ENCODE results near the gene IRAG1.
"Not testable (repeated sequence)": the region's sequence is repeated elsewhere in the genome, so short reads cannot be mapped to it uniquely, and the experiment has no call there.

IRAG1 gene

DNA sequence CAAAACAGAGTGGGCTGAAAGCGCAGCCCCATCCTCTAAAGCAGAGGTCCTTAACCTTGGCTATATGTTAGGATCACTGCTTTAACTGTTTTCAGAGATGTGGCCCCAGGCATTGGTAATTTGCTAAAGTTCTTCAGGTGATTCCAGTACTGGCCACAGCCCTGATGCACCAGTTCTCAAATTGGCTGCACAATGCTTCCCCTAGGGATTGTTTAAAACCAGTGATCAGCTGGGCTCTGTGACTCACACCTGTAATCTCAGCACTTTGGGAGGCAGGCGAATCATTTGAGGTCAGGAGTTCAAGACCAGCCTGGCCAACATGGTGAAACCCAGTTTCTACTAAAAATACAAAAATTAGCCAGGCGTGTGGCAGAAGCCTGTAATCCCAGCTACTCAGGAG lies 8.4 kb upstream of the IRAG1 start:
- no peak for DNase-seq (ENCODE audit: low read depth in 2 of 2)

- DNase-seq (ENCODE audit: low read depth in 2 of 2): no peak
Observed at GRCh38 chr11:10699072-10699471, 5.5 kb upstream of the IRAG1 start.

- no peak for DNase-seq (ENCODE audit: low read depth in 2 of 2)
Observed at GRCh38 chr11:10697323-10697620, 3.7 kb upstream of the IRAG1 start.

DNA sequence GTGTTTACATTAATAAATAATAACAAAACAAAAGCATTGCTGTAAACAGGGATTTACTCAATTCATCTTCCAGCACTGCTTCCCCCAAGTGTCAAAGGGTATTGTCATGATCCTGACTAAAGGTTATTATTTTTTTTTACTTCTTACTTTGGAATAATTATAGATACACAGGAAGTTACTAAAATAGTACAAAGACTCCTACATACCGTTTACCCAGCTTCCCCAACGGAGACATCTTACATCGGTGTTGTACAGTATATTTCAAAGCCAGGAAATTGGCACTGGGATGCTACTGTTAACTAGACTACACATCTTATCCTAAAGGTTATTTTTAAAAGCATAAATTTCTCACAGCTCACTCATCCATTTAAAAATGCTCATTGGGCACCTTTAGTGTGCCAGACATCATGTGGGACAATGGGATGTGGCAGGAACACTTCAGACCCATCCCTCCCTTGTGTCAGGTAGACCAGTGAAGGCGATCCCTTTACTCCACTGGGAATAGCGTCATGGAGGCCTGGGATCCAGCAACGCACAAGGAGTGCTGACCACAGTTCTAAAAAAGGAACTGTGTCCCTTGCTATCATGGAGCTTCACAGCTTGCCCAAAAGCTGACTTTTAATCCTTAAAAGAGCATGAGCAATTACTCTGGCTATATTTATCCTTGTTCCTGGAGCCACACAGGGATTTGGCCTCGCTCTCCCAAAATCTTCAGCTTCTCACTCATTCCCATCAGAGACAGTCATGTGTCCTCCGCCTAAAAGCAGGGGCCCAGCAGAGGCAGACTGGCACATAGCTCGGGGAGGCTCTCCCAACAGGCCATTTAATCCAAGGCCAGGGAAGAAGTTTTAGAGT lies 3.1 kb upstream of the IRAG1 start:
- no peak for DNase-seq (ENCODE audit: low read depth in 2 of 2)

DNA sequence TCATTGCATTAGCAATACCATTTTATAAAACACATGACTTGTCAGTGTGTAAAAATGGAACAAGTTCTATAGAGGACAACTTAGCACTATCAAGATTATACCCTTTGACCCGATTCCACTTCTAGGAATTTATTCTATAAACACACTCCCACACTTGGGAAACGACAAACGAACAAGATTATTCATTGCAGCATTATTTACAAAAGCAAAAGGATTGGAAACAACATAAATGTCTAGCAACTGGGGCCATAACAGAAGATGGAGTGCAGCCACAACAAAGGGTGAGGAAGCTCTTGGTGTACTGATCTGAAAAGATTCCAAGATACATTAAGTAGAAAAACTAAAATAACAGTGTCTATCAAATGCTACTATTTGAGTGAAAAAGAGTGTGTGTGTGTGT lies 2.3 kb upstream of the IRAG1 start:
- DNase-seq (ENCODE audit: low read depth in 2 of 2): no peak

- DNase-seq (ENCODE audit: low read depth in 2 of 2): no peak
Observed at GRCh38 chr11:10694486-10695239, 1.1 kb upstream of the IRAG1 start.

DNA sequence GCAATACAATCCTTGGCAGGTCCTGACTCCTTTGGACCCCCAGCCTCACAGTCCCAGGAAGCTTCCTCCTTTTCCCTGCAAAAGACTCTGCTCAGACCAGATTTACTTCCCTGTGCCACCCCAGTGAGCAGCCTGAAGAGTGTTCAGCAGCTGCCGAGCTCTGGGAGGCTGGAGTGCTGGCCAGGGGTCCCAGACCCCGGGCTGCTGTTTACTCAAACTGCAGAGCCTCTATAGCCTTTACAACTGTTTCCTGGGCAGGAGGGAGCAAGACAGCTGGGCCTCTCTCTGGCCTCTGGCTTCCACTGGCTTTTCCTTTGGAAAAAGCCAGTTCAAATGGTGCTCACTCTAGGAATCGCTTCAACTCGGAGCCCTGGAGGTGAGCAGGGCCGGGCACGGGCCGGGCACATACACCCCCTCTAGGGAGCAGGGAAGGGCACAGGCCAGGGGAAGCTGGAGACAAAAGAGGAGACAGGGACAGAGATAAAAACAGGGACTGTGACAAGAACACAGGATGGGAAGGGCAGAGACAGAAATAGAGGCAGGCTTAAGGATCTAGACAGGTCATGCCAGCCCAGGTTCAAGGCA lies 932 bp downstream of the IRAG1 start:
- DNase-seq (ENCODE audit: low read depth in 2 of 2): no peak

DNA sequence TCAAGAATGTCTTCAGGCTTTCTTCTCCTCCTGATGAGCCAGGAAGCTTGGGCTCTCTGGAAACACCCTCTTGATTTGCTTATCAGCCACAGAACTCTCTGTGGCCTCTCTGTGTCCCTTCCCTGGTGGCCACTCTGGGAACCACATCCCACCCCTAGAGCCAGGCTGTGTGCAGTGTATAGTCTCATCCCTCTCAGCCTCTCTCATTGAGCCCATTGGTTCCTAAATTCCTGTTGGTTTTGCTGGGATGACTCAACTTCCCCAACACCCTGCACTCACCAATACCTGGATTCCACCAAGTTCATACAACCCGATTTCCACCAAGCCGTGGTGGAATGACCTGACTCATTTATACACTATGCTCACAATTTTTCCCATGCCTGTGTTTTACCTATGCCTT lies 5.2 kb downstream of the IRAG1 start:
- no peak for DNase-seq (ENCODE audit: low read depth in 2 of 2)

DNA sequence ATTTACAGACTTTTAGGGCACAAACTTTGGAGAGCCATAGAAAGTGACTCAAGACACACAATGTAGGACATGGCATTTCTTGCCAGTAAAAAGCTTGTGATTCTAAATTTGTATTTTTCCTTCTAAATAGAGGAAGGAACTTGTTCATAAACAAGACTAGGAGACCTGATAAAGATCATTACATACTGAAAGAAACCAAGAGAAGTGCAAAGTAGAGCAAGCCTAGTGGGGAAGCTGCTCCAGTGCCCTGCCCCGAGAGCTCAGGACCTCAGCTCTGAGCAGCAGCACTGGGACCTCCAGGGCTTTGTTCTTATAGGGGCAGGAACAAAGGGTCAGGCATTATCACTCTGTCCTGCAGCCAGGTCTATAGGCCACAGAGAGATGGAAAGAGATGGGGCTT lies 7.2 kb downstream of the IRAG1 start:
- no peak for DNase-seq (ENCODE audit: low read depth in 2 of 2)

DNA sequence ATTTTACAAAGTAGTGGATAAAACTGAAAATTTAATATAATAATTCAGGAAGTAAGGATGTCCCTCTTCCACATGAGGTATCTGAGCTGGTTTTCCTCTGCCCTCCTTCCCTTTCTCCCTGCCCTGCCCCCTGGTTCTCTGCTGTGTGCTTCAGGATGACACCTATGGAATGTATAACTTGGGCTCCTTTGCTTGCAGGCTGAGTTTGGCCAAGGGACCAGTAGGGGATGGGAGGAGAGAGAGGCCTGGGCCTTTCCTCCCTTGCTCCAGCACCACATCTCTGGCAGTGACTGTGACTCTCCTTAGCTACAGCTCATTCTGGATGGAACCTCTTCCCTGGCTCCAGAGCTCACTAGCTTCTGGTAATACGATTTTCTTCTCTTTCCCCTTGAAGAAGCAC lies 10.1 kb downstream of the IRAG1 start:
- no peak for DNase-seq (ENCODE audit: low read depth in 2 of 2)

DNA sequence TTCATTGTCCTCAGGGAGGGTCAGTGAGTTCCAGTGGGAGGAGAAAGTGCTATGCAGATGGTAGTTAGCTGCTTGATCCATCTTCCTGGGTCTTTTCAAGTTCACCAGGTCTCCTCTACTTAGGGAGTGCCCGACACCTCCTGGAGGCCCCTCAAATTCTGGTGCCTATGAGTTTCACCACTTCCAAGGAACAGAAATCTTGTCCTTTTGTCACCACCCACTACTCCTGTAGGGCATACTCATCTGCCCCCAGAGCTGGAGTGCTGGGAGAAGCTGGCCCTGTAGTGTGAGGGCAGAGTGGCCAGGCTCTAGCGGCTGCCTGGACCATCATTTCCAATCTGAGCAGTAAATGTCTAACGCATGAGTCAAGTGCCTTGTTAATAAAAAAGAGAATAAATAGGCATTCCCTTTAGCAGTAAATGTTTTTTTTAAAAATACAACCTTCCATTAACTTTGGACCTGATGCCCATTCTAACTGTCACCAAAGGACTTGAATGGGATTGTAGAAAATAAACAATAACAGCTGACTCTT lies 12.5 kb downstream of the IRAG1 start:
- DNase-seq (ENCODE audit: low read depth in 2 of 2): no peak

DNA sequence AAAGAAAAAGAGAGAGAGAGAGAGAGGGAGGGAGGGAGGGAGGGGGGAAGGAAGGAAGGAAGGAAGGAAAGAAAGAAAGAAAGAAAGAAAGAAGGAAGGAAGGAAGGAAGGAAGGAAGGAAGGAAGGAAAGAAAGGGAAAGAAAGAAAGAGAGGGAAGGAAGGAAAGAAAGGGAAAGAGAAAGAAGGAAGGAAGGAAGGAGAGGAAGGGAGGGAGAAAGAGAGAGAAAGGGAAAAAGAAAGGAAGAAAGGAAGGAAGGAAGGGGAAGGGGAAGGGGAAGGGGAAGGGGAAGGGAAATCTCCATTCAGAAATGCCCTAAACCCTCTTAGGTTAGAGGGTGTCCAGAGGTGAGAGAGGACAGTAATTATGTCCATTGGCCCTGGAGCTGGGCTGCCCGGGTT lies 13.3 kb downstream of the IRAG1 start:
- not testable (repeated sequence) for DNase-seq (ENCODE audit: low read depth in 2 of 2)

- DNase-seq (ENCODE audit: low read depth in 2 of 2): no peak
Observed at GRCh38 chr11:10679644-10680043, 13.9 kb downstream of the IRAG1 start.

GRCh38 chr11:10678101-10678500 lies 15.5 kb downstream of the IRAG1 start:
- no peak for DNase-seq (ENCODE audit: low read depth in 2 of 2)

GRCh38 chr11:10676919-10677318 lies 16.6 kb downstream of the IRAG1 start:
- no peak for DNase-seq (ENCODE audit: low read depth in 2 of 2)

DNA sequence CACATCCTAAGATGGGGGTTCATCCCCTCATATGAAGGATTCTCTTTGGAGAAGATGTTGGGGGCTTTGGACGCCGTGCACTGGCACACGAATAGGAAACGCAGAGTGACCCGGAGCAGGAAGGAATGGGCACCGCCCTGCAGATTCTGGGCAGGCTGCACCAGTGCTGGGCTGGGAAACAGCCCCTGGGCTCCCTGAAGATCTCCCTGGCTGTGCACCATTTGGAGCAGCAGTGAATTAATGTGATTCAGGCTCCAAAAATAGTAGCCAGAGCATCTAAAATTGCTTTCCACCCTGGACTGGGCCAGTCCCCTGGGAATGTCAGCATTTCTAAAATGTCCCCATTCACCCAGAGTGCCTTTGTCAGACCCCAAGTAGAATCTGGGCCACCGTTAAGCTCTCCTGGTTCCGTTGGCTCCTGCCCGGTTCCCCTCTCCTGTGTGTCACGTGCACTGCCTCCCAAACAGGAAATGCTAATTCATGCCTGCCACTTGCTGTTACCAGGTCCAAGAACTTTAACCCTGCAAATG lies 18.6 kb downstream of the IRAG1 start:
- no peak for DNase-seq (ENCODE audit: low read depth in 2 of 2)

DNA sequence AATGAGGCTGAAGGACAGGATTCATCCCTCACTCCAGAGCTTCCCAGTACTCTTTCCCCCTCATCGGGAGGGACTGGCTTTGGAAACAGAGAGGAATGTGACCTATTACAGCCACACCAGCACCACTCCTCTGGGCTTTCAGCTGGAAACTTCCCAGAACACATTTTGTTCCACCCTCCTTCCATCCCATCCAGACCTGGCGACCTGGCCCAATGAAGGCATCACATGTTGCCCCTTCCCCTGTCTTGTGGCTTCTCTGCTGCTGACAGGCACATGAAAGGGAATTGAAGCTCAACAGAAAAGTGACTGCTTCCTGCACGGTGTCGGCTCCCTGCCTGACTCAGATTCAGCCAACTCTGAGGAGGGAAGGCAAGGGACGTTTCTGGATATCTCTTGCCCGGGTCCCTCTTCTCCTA lies 19.1 kb downstream of the IRAG1 start:
- DNase-seq (ENCODE audit: low read depth in 2 of 2): no peak

GRCh38 chr11:10673501-10674062 lies 20.0 kb downstream of the IRAG1 start:
- DNase-seq (ENCODE audit: low read depth in 2 of 2): no peak

DNA sequence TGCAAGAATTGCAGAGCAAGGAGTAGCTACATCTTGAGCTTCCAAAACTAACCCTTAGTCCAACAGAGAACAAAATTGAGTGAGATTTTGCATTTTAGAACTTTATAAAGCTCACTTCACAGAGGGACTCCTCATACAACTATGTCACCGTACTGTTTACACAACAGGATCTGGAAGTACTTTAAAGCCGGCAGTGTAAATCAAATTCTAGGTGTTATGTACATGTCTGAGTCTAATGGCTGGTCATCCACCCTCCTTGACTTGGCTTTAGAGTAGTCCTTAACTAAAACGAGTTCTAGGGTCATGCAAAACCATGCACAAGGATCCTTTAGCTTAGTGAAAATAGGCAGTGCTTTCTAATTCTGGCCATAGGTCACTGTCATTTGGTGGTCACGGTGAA lies 23.5 kb downstream of the IRAG1 start:
- no peak for DNase-seq (ENCODE audit: low read depth in 2 of 2)

DNA sequence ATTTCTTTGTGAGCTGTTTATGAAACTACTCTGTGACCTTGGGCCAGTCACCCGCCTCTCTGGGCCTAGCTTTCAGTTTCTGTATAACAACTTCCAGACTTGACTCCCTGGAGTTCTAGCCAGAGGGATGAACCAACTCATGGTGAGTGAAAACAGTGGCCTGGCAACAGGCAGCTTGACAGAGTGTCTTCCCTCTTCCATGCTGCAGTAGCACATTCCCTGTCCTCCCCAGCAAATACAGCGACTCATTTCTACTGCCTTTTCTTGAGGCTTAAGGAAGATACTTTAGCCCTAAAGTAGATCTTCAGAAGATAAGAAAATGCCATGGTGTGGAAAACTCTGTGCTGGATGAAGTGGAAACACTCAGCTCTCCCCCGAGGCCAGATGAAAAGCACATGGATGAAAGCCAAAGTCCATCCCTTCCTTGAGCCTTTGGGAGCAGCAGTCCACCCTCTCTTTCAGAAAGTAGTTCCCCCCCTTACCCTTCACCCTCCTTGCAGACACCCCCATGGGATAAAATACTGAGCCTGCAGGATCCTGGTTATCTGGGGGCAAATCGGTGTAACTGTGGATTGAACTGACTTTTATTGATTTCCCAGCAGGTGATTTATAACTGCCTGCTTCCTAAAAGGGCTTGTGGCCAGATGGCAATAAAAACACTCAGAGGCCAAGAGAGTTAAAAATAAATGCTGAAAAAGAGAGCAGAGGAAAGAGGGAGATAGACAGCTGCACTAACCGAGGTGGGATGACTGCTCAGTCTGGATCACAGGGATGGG lies 24.1 kb downstream of the IRAG1 start:
- no peak for DNase-seq (ENCODE audit: low read depth in 2 of 2)

DNA sequence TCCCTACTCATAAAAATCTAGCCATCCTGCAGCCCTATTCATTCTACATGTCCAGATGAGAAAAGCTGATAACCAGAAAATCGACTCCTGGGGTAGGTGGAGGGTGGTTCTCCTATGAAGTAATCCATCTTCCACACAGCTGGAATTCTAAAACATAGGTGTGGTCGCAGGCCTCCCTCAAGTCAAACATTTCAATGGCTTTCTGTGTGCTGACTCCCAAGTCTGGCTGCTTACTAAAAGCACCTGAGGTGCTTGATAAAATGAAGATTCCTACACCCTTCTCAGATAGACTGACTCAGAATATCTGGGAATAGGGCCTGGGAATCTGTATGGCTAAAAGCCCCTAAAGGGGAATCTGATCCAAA lies 26.1 kb downstream of the IRAG1 start:
- DNase-seq (ENCODE audit: low read depth in 2 of 2): no peak

Measured in stimulated activated CD4-positive, alpha-beta T cell treated with anti-CD3 and anti-CD28 coated beads, Interleukin-15, amount 100 ng/mL, for 48 hours (primary cell).